Forelimb muscle (tissue), 1 donor: ENCODE measurements around the gene DOCK2. TPM values are rescaled to one million over a fixed set of nuclear protein-coding genes. Genes with fewer than 3 reads are reported as not detected.
"Not testable (repeated sequence)": the region's sequence is repeated elsewhere in the genome, so short reads cannot be mapped to it uniquely, and the experiment has no call there.

ENCODE experiments used
- DNase-seq: peaks from one replicate; pipeline ENCODE4 v3.0.0-alpha.2; 2013; ENCODE audit warnings: low read depth
- polyA plus RNA-seq: library from polyadenylated mRNA; unstranded; fragments of 120-200 nt; gene quantifications from one replicate; pipeline ENCODE4 v1.2.1, GENCODE V29; 2013; ENCODE audit not compliant: insufficient read length

Gene DOCK2
- polyA plus RNA-seq, 1 donor: 2.6 TPM

DNA sequence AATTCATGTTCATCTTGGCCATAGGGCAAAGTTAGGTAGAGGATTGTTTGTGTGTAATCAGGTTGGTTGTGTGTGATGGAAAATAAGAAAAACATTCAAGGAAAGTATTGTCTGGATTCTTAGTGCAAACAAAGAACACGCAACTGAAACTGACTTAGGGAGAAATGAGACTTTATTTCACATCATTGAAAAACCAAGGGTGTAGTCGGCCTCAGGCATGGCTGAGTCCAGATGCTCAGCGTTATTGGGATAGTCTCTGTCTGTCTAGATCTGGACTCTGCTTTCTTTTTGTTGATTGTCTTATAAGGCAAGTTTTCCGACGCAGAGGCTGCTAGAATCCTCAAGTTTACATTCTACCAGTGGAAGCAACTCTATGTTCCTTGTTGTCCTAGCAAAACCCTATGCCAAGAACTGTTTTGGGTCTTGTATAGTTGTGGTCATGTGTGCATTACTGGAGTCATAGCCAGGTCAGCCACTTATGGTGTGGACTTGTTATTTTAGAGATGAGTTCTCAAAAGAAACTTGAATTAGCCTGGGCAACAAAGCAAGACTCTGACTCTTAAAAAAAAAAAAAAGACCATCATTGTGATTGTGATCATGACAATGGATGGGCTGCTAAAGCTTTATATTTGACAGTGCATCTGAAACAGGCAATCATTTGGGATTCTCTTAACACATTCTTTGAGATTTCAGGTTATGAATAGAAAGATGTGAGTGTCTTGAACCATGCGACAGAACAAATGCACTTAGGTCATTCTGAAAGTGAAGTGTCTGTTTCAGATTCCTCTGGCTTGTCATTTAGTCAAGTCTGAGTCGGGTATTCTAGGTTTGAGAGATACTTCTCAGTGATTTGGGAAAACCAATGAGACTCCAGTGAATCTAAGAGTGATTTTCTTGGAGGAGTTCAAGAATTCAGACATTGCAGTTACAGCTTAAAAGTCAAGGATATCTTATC is 82.6 kb downstream of the DOCK2 start:
- DNase-seq: no peak

DNA sequence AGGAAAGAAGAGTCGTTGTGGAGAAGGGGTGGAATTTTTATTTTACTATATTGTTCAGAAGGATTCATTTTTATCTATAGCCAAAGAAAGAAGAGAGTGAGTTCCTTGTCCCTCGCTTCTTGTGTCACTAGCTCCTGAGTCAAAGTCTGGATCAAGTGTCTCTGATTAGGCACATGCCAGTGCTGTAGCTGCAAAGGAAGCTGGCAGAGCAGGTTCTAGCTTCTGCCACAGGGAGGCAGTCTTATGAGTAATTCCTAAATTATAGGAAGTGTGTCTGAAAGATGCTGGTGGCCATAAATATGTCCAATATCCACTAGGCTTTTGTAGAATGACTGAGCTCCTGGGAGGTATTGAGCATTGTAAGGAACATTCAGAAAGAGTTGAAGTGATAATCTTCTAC is 84.7 kb downstream of the DOCK2 start:
- DNase-seq: no peak

DNA sequence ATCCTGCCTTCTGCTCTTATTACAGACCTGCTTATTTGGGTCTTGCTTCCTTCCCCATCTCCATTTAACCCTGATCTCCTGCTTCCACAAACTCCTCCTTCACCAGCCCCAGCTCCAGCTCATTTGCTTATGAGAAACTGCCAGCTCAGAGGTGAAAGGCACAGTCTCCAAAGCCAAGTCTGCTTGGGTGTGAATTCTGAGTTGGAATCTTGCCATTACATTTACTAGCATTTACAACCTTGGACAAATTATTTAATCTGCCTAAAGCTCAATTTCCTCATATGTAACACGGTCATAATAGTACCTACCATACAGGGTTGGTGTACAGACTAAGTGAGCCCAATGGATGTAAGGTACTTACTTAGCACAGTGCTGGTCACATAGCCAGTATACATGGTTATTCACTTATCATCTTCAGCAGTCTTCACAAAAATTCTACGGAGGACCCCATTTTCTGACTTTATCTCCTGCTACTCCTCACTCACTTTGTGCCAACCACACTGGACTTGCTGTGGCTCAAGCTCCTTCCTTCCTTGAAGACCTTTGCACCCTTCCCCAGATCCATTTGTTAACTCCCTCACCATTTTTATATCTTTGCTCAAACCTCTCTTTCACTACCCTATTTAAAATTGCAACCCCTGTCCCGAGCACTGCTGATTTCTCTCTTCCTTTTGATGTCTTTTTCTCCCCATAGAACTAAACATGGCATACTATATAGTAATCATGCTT is 86.2 kb downstream of the DOCK2 start:
- DNase-seq: no peak

- DNase-seq: no peak
These were observed 87.4 kb downstream of the DOCK2 start for GRCh38 chr5:169724303-169725087.

- not testable (repeated sequence) for DNase-seq
These were observed 88.6 kb downstream of the DOCK2 start for GRCh38 chr5:169725665-169726064.

DNA sequence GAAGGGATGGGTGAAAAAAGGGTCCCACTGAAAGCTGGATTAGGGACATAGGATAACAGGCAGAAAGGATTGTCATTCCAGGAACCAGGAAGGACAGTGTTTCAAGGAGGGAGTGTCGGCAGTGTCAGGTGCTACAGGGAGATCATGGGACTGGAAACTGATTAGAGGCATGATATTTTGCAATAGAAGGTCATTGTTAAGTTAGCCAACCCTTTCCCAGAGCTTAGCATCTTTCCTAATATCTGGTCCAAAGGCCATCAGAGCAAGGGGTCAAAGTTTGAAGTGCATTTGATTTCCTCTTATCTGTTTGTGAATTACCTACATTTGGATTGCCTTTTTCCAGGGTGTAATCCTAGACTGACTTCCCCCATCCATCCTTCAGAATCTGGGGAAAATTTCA is 91.3 kb downstream of the DOCK2 start:
- no peak for DNase-seq

DNA sequence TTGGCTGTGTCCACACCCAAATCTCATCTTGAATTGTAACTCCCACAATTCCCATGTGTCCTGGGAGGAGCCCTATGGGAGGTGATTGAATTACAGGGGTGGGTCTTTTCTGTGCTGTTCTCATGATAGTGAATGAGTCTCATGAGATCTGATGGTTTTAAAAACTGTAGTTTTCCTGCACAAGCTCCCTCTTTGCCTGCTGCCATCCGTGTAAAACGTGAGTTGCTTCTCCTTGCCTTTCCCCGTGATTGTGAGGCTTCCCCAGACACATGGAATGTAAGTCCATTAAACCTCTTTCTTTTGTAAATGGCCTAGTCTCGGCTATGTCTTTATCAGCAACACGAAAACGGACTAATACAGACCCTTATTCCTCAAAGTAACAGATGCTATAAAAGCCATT is 94.1 kb downstream of the DOCK2 start:
- no peak for DNase-seq

DNA sequence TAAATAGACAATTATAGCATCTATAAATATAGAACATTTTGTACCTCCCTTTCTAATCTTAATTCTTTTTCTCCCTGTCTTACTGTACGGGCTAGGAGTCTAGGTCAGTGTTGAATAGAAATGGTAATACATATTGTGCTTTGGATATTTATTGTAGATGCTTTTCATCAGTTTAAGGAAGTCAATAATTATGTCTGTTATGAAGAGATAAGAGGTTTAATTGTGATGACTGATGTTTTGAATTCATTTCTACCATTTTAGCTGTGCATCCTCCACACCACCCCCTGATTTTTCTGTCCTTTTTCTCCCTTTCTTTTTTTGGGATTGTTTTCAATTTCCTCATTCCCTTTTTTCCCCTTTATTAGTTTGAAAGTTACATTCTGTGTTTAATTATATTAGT is 95.8 kb downstream of the DOCK2 start:
- DNase-seq: no peak

GRCh38 chr5:169735913-169736312 is 98.8 kb downstream of the DOCK2 start:
- no peak for DNase-seq

DNA sequence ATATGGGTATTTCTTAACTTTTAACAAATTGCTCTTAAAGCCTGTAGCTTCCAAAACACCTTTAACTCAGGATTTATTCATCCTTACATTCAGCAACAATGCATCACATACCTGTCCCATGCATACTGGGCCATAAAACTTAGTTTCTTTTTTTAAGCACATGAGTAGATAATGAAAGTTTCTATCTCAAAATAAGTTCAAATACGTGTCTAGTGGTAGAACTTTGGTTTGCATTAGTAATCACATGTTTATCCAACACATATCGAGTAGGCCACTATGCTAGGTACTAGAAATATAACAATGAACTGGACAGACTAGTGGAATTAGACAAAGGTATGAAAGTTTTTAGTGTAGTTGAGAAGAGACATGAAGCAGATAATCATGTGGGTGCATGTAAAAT is 99.6 kb downstream of the DOCK2 start:
- no peak for DNase-seq

DNA sequence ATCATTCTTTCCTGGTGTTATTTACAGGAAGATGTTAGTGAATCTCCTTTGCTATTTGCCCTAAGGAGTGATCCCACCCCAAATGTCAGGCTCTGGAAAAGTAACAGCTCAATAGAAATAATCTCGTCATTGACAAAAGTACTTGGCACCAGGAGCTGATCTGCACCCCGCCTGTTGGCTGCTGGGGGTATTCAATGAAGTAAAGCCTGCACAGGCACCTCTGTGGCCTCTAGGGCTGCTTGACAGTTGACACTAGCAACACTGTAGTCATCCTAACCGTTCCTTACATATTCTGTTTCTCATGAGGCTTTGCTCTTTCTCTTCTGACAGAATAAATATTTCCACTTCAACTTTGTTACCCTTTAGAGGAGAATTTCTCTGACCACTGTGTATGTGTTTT is 103.4 kb downstream of the DOCK2 start:
- no peak for DNase-seq

DNA sequence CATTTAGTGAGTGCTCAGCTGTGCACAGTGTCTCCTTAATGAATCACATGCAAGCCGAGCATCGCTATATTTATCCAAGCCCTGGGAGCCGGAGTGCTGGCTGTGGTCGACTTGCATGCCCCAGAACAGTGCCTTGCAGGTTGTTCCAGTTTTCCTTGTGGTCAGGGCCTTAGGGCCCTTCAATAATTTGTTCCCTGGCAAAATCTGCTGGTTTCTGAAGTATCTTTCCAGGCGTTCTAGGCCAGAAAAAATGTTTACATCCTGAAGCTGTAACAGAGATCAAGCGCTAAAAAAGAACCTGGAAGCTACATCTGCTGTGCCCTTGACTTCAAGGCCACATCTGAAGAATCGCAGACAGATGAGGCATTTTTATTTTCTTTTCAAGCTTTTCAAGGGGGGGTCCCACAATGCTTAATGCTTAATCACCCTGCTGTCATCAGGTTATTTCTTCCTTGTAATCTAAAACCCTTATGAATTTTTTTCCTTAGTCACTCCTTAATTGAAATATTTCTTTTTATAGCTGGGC is 105.8 kb downstream of the DOCK2 start:
- DNase-seq: no peak

DNA sequence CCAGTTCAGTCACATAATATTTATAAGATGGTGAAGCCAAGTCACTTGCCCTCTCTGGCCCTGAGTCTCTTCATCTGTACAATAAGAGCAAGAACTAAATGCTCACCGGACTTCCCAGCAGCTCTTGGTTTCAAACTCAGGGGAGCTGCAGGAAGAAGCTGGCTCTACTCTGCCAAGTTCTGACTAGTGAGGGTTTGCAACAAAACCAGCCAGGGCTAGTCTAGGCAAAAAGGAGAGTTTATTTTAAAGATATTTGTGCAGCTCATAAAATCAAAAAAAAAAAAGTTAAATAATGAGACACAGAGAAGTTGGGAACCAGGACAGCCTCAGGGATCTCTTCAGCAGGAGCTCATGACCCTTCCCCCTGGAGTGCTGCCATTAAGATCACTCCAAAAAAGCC is 107.3 kb downstream of the DOCK2 start:
- DNase-seq: no peak

- no peak for DNase-seq
These were observed 108.5 kb downstream of the DOCK2 start for GRCh38 chr5:169745441-169746146.

DNA sequence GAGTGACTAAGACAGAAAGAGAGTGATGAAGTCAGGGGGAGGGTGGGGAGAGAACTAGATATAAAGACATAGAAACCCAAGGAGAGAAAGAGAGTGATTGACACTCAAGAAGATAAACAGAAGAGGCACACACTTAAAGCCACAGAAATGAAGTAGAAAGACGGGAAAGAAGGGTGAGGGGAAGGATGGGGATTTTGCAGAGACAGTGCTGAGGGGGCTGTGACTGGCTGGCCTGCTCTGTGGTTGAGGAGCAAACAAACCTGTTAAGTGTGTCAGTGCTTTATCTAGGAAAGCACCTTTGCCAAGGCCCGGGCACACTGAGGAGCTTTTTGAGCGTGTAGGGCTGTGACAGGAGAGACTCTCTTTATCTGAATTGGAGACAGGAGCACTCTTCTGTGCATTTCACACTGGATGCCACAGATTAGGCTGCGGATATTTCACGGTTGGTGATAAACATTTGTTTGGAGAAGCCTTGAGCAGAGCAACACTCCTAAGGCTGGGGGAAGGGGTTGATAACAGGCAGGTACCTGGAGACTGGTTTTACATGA is 109.1 kb downstream of the DOCK2 start:
- DNase-seq: no peak

DNA sequence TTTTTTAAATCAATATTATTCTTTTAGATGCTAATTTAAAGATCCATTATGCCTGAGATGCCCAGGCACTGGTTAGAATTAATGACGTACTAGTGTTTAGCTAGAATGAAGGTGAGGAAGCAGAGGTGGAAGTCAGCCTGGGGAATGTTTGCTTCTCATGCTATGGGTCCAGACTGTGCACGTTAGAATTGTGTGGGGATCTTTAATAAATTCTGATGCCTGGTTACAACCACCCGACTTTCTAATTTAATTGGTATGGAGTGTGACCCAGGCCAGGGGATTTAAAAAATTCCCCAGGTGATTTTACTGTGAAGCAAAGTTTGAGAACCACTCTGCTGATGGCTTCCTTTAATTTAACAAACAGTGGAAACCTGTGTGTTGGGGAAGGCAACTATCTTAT is 111.1 kb downstream of the DOCK2 start:
- DNase-seq: no peak

- DNase-seq: no peak
These were observed 112.2 kb downstream of the DOCK2 start for GRCh38 chr5:169749295-169749694.

- DNase-seq: no peak
These were observed 114.4 kb downstream of the DOCK2 start for GRCh38 chr5:169751490-169751889.

DNA sequence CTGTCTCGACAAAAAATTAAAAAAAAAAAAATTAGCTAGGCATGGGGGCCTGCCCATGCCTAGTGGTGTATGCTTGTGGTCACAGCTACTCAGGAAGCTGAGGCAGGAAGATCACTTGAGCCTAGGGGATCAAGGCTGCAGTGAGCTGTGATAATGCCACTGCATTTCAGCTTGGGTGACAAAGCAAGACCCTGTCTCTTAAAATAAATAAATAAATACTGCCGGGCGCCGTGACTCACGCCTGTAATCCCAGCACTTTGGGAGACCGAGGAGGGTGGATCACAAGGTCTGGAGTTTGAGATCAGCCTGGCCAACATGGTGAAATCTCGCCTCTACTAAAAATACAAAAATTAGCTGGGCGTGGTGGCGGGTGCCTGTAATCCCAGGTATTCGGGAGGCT is 115.5 kb downstream of the DOCK2 start:
- DNase-seq: not testable (repeated sequence)

GRCh38 chr5:169753795-169754194 is 116.7 kb downstream of the DOCK2 start:
- DNase-seq: no peak

DNA sequence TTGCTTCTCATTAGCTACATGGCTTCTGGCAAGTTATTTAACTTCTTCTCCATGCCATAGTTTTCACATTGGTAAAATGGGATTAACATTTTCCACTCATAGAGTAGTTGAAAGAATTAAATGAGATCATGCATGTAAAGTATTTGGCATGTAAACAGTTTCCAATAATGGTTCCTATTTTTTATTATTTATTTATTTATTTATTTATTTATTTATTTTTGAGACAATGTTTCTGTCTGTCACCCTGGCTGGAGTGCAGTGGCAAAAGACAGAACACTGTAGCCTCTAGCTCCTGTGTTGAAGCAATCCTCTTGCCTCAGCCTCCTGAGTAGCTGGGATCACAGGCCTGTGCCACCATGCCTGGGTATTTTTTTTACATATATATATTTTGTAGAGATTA is 117.7 kb downstream of the DOCK2 start:
- no peak for DNase-seq
